GM23338 (cell line): ENCODE measurements around the gene LMO7. TPM values are rescaled to one million over a fixed set of nuclear protein-coding genes. Genes with fewer than 3 reads are reported as not detected.

Source experiments
- ATAC-seq: fragments of 200-7000 bp; cut with Tn5 transposase; 3 replicates; pipeline ENCODE4 v1.9.1; 2020
- DNase-seq: peaks from one replicate; pipeline ENCODE4 v3.0.0-alpha.2; 2015; ENCODE audit warnings: low spot score
- H2AFZ ChIP-seq: fragments of 200-600 bp; sonication (generic); 2 replicates; pipeline ENCODE4 v1.8.0; 2016; ENCODE audit warnings: antibody characterized with exemption, mild to moderate bottlenecking, moderate library complexity
- H3F3A ChIP-seq: fragments of 200-600 bp; sonication (generic); replicated peaks from 2 replicates; pipeline ENCODE4 v1.8.0; 2017; ENCODE audit warnings: antibody characterized with exemption, mixed run types, low read depth
- H3K27ac ChIP-seq: fragments of 200-600 bp; sonication (generic); 2 replicates; pipeline ENCODE4 v1.6.1; 2016; ENCODE audit warnings: low read depth
- H3K27me3 ChIP-seq: fragments of 200-600 bp; sonication (generic); 2 replicates; pipeline ENCODE4 v1.8.0; 2016; ENCODE audit warnings: mild to moderate bottlenecking, mixed run types, moderate library complexity; ENCODE audit not compliant: insufficient read depth
- H3K36me3 ChIP-seq: fragments of 200-600 bp; sonication (generic); 2 replicates; pipeline ENCODE4 v1.8.0; 2016; ENCODE audit warnings: mild to moderate bottlenecking; ENCODE audit not compliant: insufficient read depth
- H3K4me1 ChIP-seq: fragments of 200-600 bp; sonication (generic); 2 replicates; pipeline ENCODE4 v1.8.0; 2016; ENCODE audit warnings: mild to moderate bottlenecking, moderate library complexity; ENCODE audit not compliant: insufficient read depth
- H3K4me2 ChIP-seq: fragments of 200-600 bp; sonication (generic); 2 replicates; pipeline ENCODE4 v1.7.1; 2017; ENCODE audit warnings: mixed run types
- H3K4me3 ChIP-seq: fragments of 200-600 bp; sonication (generic); 2 replicates; pipeline ENCODE4 v1.6.1; 2016; ENCODE audit warnings: mixed run types
- H3K79me2 ChIP-seq: fragments of 200-600 bp; sonication (generic); replicated peaks from 2 replicates; pipeline ENCODE4 v1.8.0; 2017; ENCODE audit warnings: mild to moderate bottlenecking; ENCODE audit not compliant: insufficient read depth
- H3K9me2 ChIP-seq: fragments of 200-600 bp; sonication (generic); 2 replicates; pipeline ENCODE4 v1.8.0; 2017; ENCODE audit not compliant: insufficient read depth
- H4K20me1 ChIP-seq: fragments of 200-600 bp; sonication (generic); replicated peaks from 2 replicates; pipeline ENCODE4 v1.8.0; 2017; ENCODE audit warnings: mild to moderate bottlenecking; ENCODE audit not compliant: insufficient read depth
- H3K27ac Mint-ChIP-seq: 2 replicates; pipeline ENCODE4 v1.8.0; 2020; ENCODE audit warnings: inconsistent platforms, mild to moderate bottlenecking, moderate library complexity, mixed read lengths
- H3K27me3 Mint-ChIP-seq: 3 replicates; pipeline ENCODE4 v1.8.0; 2022; ENCODE audit warnings: low read depth, mild to moderate bottlenecking, moderate library complexity, mixed read lengths, inconsistent platforms; ENCODE audit not compliant: insufficient read depth, poor library complexity
- H3K36me3 Mint-ChIP-seq: 3 replicates; pipeline ENCODE4 v1.8.0; 2021; ENCODE audit warnings: low read depth, mild to moderate bottlenecking, inconsistent platforms, moderate library complexity, mixed read lengths
- H3K4me1 Mint-ChIP-seq: 3 replicates; pipeline ENCODE4 v1.8.0; 2020; ENCODE audit warnings: mild to moderate bottlenecking, inconsistent platforms, mixed read lengths
- H3K4me3 Mint-ChIP-seq: 3 replicates; pipeline ENCODE4 v1.8.0; 2021; ENCODE audit warnings: moderate library complexity, mild to moderate bottlenecking, inconsistent platforms, mixed read lengths
- H3K9me3 Mint-ChIP-seq: 3 replicates; pipeline ENCODE4 v1.8.0; 2020; ENCODE audit warnings: moderate library complexity, mild to moderate bottlenecking, inconsistent platforms, mixed read lengths
- CREB1 ChIP-seq: fragments of 250-450 bp; sonication (Bioruptor Pico); IDR thresholded peaks from 2 replicates; pipeline ENCODE4 v1.5.0; 2020; ENCODE audit warnings: low read depth, mild to moderate bottlenecking, moderate library complexity
- EZH2 ChIP-seq: fragments of 200-600 bp; sonication (generic); IDR thresholded peaks from one replicate; pipeline ENCODE4 v1.8.0; 2017; ENCODE audit warnings: antibody characterized with exemption, mild to moderate bottlenecking, low read depth; ENCODE audit not compliant: unreplicated experiment
- JUNB ChIP-seq: IDR thresholded peaks from one replicate; pipeline ENCODE4 v1.6.1; 2016; ENCODE audit warnings: antibody characterized with exemption; ENCODE audit not compliant: unreplicated experiment
- NANOG ChIP-seq: IDR thresholded peaks from 2 replicates; pipeline ENCODE4 v1.6.1; 2016; ENCODE audit warnings: antibody characterized with exemption, borderline replicate concordance
- POLR2AphosphoS5 ChIP-seq: IDR thresholded peaks from 2 replicates; pipeline ENCODE4 v1.6.1; 2016; ENCODE audit warnings: antibody characterized with exemption, low read depth
- STAT1 ChIP-seq: IDR thresholded peaks from one replicate; pipeline ENCODE4 v1.6.1; 2016; ENCODE audit warnings: antibody characterized with exemption; ENCODE audit not compliant: unreplicated experiment
- ZNF114 ChIP-seq: fragments of 250-450 bp; sonication (Bioruptor Pico); IDR thresholded peaks from 2 replicates; pipeline ENCODE4 v1.5.0; 2020; ENCODE audit warnings: mild to moderate bottlenecking, moderate library complexity
- ZNF331 ChIP-seq: fragments of 250-450 bp; sonication (Bioruptor Pico); IDR thresholded peaks from 2 replicates; pipeline ENCODE4 v1.5.0; 2020; ENCODE audit warnings: low read depth, mild to moderate bottlenecking, moderate library complexity
- polyA plus RNA-seq: library from polyadenylated mRNA; unstranded; fragments of >200 nt; fragmentation: Nextera tagmentation; extraction: Ambion mirVana; gene quantifications from 2 replicates; pipeline ENCODE4 v1.2.1, GENCODE V29; 2016
- total RNA-seq: library from RNA; depleted of rRNA; stranded (reverse); fragments of >200 nt; shearing (Covaris generic); gene quantifications from 2 replicates; pipeline ENCODE4 v1.2.3, GENCODE V29; 2014
- TF ChIP-seq, protein P1 (sequence below): IDR thresholded peaks from 2 replicates; pipeline ENCODE4 v1.6.1; 2016; ENCODE audit warnings: antibody characterized with exemption
- TF ChIP-seq, protein P2 (sequence below), 2 experiments: fragments of 200-600 bp in 1 of 2; sonication (generic) in 1 of 2; conservative IDR thresholded peaks; 2 replicates each; pipeline versions ENCODE4 v1.5.1 to v1.6.1; 2016 to 2017; ENCODE audit warnings: antibody characterized with exemption in 2 of 2, low read depth in 2 of 2, mild to moderate bottlenecking in 2 of 2, moderate library complexity in 1 of 2
- TF ChIP-seq, protein P3 (sequence below): fragments of 250-450 bp; sonication (Bioruptor Pico); IDR thresholded peaks from 2 replicates; pipeline ENCODE4 v1.5.0; 2020; ENCODE audit warnings: mild to moderate bottlenecking, moderate library complexity

Gene LMO7
- total and polyA plus RNA-seq, 2 experiments from 2014 or later = 22.3 to 26.9 TPM

DNA sequence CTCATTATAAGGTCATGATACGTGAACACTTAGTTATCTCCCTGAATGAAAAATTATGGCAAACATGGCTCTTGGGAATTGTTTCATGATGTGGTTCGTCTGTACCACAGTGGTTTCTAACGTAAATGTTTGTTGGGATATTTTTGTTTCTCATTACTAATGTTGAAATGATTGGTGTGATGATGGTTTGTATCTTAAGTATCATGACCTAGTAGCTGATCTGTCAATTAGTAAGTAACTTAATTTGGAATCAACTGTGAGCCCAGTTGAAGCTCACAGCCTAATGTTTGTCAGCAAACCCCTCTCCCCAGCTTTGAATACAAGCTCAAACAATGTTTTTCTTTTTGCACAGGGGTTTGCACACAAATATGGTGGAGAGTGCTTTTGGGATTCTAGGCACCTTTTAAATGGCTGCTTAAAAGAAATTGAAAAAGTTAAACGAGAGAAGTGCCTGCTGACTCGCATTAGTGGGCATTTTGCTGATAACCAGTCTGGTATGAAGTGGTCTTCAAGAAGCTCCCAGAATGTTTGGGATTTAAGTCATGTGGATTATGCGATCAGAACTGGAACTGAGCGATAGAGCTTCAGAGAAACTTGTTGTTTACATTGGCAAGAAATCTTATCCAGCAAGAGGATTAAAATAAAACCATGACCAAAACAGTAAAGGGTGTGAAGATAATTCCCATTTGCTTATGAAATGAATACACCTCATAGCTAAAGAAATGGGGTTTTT lies 68.2 kb downstream of the LMO7 start:
- H3K9me3 Mint-ChIP-seq = peaks cover 18% of the 10 kb centered on the region
- Histone ChIP-seq H3K4me1 (peaks cover 5% of the 10 kb centered on the region; the same call in 1 of the 2 replicates), H3F3A (no peaks in the 10 kb centered on the region), H2AFZ (no peak overlapping the region), H3K79me2 (no peaks in the 10 kb centered on the region), H3K27ac (no peak overlapping the region), H3K4me3 (no peak overlapping the region), H3K36me3 (no peaks in the 10 kb centered on the region; the same call in 1 of the 2 replicates), H3K4me2 (no peak overlapping the region), H3K27me3 (no peaks in the 10 kb centered on the region), H4K20me1 (no peaks in the 10 kb centered on the region), H3K9me2 (peaks cover 8% of the 10 kb centered on the region; the same call in 1 of the 2 replicates)
- no peak for ATAC-seq
- no peaks in the 10 kb centered on the region for H3K27me3 Mint-ChIP-seq
- no peak for DNase-seq
- no peaks in the 10 kb centered on the region; the same call in 1 of the 3 replicates for H3K4me1 Mint-ChIP-seq
- no peak overlapping the region for H3K4me3 Mint-ChIP-seq
- TF ChIP-seq JUNB = no peak
- TF ChIP-seq STAT1 = no peak
- TF ChIP-seq ZNF331 = no peak
- TF ChIP-seq, protein P1, sequence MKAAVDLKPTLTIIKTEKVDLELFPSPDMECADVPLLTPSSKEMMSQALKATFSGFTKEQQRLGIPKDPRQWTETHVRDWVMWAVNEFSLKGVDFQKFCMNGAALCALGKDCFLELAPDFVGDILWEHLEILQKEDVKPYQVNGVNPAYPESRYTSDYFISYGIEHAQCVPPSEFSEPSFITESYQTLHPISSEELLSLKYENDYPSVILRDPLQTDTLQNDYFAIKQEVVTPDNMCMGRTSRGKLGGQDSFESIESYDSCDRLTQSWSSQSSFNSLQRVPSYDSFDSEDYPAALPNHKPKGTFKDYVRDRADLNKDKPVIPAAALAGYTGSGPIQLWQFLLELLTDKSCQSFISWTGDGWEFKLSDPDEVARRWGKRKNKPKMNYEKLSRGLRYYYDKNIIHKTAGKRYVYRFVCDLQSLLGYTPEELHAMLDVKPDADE = no peak
- TF ChIP-seq, protein P2, sequence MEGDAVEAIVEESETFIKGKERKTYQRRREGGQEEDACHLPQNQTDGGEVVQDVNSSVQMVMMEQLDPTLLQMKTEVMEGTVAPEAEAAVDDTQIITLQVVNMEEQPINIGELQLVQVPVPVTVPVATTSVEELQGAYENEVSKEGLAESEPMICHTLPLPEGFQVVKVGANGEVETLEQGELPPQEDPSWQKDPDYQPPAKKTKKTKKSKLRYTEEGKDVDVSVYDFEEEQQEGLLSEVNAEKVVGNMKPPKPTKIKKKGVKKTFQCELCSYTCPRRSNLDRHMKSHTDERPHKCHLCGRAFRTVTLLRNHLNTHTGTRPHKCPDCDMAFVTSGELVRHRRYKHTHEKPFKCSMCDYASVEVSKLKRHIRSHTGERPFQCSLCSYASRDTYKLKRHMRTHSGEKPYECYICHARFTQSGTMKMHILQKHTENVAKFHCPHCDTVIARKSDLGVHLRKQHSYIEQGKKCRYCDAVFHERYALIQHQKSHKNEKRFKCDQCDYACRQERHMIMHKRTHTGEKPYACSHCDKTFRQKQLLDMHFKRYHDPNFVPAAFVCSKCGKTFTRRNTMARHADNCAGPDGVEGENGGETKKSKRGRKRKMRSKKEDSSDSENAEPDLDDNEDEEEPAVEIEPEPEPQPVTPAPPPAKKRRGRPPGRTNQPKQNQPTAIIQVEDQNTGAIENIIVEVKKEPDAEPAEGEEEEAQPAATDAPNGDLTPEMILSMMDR (conservative IDR thresholded peaks at IDR 0.05; ENCODE audit: low read depth in 2 of 2) = no peak
- TF ChIP-seq CREB1 = no peak
- no peak for TF ChIP-seq EZH2
- TF ChIP-seq, protein P3, sequence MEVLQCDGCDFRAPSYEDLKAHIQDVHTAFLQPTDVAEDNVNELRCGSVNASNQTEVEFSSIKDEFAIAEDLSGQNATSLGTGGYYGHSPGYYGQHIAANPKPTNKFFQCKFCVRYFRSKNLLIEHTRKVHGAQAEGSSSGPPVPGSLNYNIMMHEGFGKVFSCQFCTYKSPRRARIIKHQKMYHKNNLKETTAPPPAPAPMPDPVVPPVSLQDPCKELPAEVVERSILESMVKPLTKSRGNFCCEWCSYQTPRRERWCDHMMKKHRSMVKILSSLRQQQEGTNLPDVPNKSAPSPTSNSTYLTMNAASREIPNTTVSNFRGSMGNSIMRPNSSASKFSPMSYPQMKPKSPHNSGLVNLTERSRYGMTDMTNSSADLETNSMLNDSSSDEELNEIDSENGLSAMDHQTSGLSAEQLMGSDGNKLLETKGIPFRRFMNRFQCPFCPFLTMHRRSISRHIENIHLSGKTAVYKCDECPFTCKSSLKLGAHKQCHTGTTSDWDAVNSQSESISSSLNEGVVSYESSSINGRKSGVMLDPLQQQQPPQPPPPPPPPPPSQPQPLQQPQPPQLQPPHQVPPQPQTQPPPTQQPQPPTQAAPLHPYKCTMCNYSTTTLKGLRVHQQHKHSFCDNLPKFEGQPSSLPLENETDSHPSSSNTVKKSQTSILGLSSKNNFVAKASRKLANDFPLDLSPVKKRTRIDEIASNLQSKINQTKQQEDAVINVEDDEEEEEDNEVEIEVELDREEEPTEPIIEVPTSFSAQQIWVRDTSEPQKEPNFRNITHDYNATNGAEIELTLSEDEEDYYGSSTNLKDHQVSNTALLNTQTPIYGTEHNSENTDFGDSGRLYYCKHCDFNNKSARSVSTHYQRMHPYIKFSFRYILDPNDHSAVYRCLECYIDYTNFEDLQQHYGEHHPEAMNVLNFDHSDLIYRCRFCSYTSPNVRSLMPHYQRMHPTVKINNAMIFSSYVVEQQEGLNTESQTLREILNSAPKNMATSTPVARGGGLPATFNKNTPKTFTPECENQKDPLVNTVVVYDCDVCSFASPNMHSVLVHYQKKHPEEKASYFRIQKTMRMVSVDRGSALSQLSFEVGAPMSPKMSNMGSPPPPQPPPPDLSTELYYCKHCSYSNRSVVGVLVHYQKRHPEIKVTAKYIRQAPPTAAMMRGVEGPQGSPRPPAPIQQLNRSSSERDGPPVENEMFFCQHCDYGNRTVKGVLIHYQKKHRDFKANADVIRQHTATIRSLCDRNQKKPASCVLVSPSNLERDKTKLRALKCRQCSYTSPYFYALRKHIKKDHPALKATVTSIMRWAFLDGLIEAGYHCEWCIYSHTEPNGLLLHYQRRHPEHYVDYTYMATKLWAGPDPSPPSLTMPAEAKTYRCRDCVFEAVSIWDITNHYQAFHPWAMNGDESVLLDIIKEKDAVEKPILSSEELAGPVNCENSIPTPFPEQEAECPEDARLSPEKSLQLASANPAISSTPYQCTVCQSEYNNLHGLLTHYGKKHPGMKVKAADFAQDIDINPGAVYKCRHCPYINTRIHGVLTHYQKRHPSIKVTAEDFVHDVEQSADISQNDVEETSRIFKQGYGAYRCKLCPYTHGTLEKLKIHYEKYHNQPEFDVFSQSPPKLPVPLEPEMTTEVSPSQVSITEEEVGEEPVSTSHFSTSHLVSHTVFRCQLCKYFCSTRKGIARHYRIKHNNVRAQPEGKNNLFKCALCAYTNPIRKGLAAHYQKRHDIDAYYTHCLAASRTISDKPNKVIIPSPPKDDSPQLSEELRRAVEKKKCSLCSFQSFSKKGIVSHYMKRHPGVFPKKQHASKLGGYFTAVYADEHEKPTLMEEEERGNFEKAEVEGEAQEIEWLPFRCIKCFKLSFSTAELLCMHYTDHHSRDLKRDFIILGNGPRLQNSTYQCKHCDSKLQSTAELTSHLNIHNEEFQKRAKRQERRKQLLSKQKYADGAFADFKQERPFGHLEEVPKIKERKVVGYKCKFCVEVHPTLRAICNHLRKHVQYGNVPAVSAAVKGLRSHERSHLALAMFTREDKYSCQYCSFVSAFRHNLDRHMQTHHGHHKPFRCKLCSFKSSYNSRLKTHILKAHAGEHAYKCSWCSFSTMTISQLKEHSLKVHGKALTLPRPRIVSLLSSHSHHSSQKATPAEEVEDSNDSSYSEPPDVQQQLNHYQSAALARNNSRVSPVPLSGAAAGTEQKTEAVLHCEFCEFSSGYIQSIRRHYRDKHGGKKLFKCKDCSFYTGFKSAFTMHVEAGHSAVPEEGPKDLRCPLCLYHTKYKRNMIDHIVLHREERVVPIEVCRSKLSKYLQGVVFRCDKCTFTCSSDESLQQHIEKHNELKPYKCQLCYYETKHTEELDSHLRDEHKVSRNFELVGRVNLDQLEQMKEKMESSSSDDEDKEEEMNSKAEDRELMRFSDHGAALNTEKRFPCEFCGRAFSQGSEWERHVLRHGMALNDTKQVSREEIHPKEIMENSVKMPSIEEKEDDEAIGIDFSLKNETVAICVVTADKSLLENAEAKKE (CRISPR knock-in tag) = no peak
- TF ChIP-seq POLR2AphosphoS5 = no peak
- TF ChIP-seq NANOG = no peak
- TF ChIP-seq ZNF114 = no peak
- H3K27ac Mint-ChIP-seq = no peak overlapping the region
- peaks cover 31% of the 10 kb centered on the region for H3K36me3 Mint-ChIP-seq
